Tibial nerve (tissue), 4 donors: ENCODE data around the gene THAP12. TPM values are rescaled to one million over a fixed set of nuclear protein-coding genes. Genes with fewer than 3 reads are reported as not detected.

ENCODE experiments used
- DNase-seq, 2 donors: peaks; one replicate each; pipeline ENCODE4 v3.0.0-alpha.2; 2019; ENCODE audit warnings: low spot score in 2 of 2
- H3K27ac ChIP-seq, 4 donors: fragments of 200-600 bp; sonication (generic) in 3 of 4; one replicate each; pipeline ENCODE4 v1.5.1; 2017 to 2019; ENCODE audit warnings: mild to moderate bottlenecking in 1 of 4
- H3K27me3 ChIP-seq, 2 donors: fragments of 200-600 bp; sonication (generic) in 1 of 2; one replicate each; pipeline versions ENCODE4 v1.5.1 to v1.6.0; 2017 to 2019
- H3K36me3 ChIP-seq, 3 donors: fragments of 200-600 bp; sonication (generic); one replicate each; pipeline ENCODE4 v1.5.1; 2018 to 2019
- H3K4me1 ChIP-seq, 4 donors: fragments of 200-600 bp; sonication (generic) in 3 of 4; one replicate each; pipeline ENCODE4 v1.5.1; 2017 to 2019
- H3K4me3 ChIP-seq, 4 donors: fragments of 200-600 bp; sonication (generic) in 3 of 4; one replicate each; pipeline ENCODE4 v1.5.1; 2017 to 2019; ENCODE audit warnings: mild to moderate bottlenecking in 1 of 4, moderate library complexity in 1 of 4
- H3K9me3 ChIP-seq, 4 donors: fragments of 200-600 bp; sonication (generic) in 3 of 4; one replicate each; pipeline ENCODE4 v1.5.1; 2017 to 2019
- EP300 ChIP-seq, 2 donors: sonication (generic); formaldehyde crosslinking; IDR thresholded peaks; one replicate each; pipeline ENCODE4 v1.6.1; 2017; ENCODE audit warnings: antibody characterized with exemption in 2 of 2, mild to moderate bottlenecking in 1 of 2
- POLR2A ChIP-seq, 2 donors: fragments of 450-650 bp; IDR thresholded peaks; one replicate each; pipeline ENCODE4 v1.6.1; 2017; ENCODE audit warnings: antibody characterized with exemption in 2 of 2, mild to moderate bottlenecking in 2 of 2, moderate library complexity in 2 of 2
- WGBS, 2 donors: methylation state at CpG; one replicate each; pipeline ENCODE4 v1.1.5; 2018; 5-methylcytosine and 5-hydroxymethylcytosine counted together
- total RNA-seq, 4 donors: library from RNA; depleted of rRNA; stranded (reverse); fragments of >200 nt; gene quantifications; one replicate each; pipeline ENCODE4 v1.1.0, GENCODE V29; 2016
- TF ChIP-seq, protein P1 (sequence below), 5 experiments: fragments of 200-600 bp in 3 of 5; fragments of 450-650 bp in 2 of 5; sonication (generic) in 3 of 5; IDR thresholded peaks; one replicate each; pipeline ENCODE4 v1.5.1; 2016 to 2019; ENCODE audit warnings: antibody characterized with exemption in 5 of 5, mild to moderate bottlenecking in 3 of 5, moderate library complexity in 2 of 5

Gene THAP12
- total RNA-seq, 4 donors from 2014 or later, result 30.4 to 42.6 (median 35.7) TPM

GRCh38 chr11:76391021-76391420 is 10.1 kb upstream of the THAP12 start:
- Histone ChIP-seq H3K36me3 (no peaks in the 10 kb centered on the region), H3K4me1 (no peaks in the 10 kb centered on the region), H3K27ac (no peak overlapping the region), H3K27me3 (no peaks in the 10 kb centered on the region), H3K4me3 (no peak overlapping the region), H3K9me3 (no peaks in the 10 kb centered on the region)
- 72 to 77% methylated on average over 6 of the region's 6 CpGs for WGBS, 2 donors
- DNase-seq, result no peak
- TF ChIP-seq, protein P1, sequence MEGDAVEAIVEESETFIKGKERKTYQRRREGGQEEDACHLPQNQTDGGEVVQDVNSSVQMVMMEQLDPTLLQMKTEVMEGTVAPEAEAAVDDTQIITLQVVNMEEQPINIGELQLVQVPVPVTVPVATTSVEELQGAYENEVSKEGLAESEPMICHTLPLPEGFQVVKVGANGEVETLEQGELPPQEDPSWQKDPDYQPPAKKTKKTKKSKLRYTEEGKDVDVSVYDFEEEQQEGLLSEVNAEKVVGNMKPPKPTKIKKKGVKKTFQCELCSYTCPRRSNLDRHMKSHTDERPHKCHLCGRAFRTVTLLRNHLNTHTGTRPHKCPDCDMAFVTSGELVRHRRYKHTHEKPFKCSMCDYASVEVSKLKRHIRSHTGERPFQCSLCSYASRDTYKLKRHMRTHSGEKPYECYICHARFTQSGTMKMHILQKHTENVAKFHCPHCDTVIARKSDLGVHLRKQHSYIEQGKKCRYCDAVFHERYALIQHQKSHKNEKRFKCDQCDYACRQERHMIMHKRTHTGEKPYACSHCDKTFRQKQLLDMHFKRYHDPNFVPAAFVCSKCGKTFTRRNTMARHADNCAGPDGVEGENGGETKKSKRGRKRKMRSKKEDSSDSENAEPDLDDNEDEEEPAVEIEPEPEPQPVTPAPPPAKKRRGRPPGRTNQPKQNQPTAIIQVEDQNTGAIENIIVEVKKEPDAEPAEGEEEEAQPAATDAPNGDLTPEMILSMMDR (IDR thresholded peaks at IDR 0.05), result no peak
- TF ChIP-seq EP300 (IDR thresholded peaks at IDR 0.05), result no peak

DNA sequence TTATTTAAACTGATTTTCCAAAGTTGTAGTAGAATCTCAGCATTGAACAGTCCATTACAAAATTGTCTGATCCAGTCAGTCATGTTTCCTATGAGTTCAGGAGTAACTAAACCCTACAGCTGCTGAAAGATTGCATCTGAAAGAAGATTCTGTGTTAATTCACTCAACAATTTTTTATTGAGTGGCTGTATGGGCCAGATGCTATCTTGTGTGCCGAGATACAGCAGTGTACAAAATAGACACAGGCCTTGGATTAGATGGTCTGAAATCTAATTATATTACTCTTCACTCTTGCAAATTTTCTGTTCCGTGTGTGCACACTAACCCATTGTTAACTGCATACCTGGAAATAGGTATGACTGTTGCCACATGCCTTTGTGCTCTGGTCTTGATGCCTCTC is 7.5 kb upstream of the THAP12 start:
- no peaks in the 10 kb centered on the region for H3K9me3 ChIP-seq
- H3K27ac ChIP-seq, result no peak overlapping the region
- peaks cover 0 to 4% (median 0%) of the 10 kb centered on the region in 4 donors for H3K4me1 ChIP-seq
- TF ChIP-seq, protein P1 (IDR thresholded peaks at IDR 0.05), result no peak
- TF ChIP-seq EP300 (IDR thresholded peaks at IDR 0.05) (no peak), POLR2A (IDR thresholded peaks at IDR 0.05) (no peak)
- WGBS, 2 donors, result 93 to 96% methylated on average over 2 of the region's 2 CpGs
- H3K27me3 ChIP-seq, result no peaks in the 10 kb centered on the region
- peaks cover 0 to 9% (median 0%) of the 10 kb centered on the region in 3 donors for H3K36me3 ChIP-seq
- no peak overlapping the region for H3K4me3 ChIP-seq
- no peak for DNase-seq

GRCh38 chr11:76385903-76386302 is 5.0 kb upstream of the THAP12 start:
- Histone ChIP-seq H3K9me3 (no peaks in the 10 kb centered on the region), H3K4me1 (peaks cover 0 to 23% (median 14%) of the 10 kb centered on the region in 4 donors), H3K27me3 (no peaks in the 10 kb centered on the region), H3K36me3 (peaks cover 0 to 9% (median 0%) of the 10 kb centered on the region in 3 donors), H3K27ac (no peak overlapping the region), H3K4me3 (no peak overlapping the region)
- DNase-seq, result no peak
- no peak for TF ChIP-seq EP300 (IDR thresholded peaks at IDR 0.05)
- TF ChIP-seq POLR2A (IDR thresholded peaks at IDR 0.05), result no peak
- TF ChIP-seq, protein P1 (IDR thresholded peaks at IDR 0.05), result no peak
- WGBS, 2 donors, result 69 to 80% methylated on average over 5 of the region's 5 CpGs

- H3K4me1 ChIP-seq, result peaks cover 0 to 49% (median 19%) of the 10 kb centered on the region in 4 donors
- no peak for TF ChIP-seq POLR2A (IDR thresholded peaks at IDR 0.05)
- TF ChIP-seq, protein P1 (IDR thresholded peaks at IDR 0.05), result no peak
- no peak for TF ChIP-seq EP300 (IDR thresholded peaks at IDR 0.05)
- peaks cover 0 to 9% (median 0%) of the 10 kb centered on the region in 3 donors for H3K36me3 ChIP-seq
- H3K27ac ChIP-seq, result no peak overlapping the region
- no peak for DNase-seq
- WGBS, 2 donors, result 74 to 81% methylated on average over 6 of the region's 6 CpGs
- no peaks in the 10 kb centered on the region for H3K9me3 ChIP-seq
- peak overlapping the region in 1 of 4 donors; percentile 81 for H3K4me3 ChIP-seq
- H3K27me3 ChIP-seq, result no peaks in the 10 kb centered on the region
Observed at GRCh38 chr11:76382209-76382608, 1.3 kb upstream of the THAP12 start.

DNA sequence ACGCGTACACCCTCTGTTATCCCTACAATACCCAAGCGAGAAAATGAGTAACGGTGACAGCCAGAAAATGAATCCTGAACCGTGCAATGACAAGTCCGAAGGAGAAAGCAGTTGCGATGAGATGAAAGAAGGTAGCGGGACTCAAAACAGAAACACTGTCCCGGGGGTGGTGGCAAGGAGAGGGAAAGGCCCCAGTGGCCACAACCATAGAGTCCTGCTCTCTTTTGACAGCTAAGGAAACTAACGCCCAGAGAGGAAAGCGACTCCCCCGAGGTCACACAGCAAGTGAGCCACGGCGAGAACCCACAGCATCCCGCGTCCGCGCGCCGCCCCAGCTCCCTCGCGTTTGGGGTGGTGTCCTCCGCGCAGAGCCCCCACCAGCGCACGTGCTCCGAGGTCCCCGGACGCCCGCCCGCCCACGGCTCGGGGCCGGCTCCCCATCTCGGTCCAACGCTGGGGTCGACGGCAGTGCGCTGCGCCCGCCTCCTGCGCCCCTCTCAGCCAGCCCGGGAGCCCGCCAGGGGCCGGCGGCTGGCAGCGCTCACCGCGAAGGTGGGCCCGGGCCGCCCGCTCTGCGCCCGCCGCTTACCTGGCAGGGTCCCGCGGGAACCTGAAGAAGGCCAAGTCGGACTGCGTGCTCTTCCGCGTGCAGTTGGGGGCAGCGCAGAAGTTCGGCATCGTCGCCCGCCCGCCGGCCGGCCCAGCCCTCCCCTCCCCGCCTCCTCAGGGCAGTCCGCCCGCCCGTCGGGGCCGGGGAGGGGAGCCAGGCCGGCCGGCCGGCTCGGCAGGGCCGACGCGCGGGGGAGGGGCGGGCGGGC is 564 bp downstream of the THAP12 start:
- TF ChIP-seq EP300 (IDR thresholded peaks at IDR 0.05) (no peak), POLR2A (IDR thresholded peaks at IDR 0.05) (no peak)
- TF ChIP-seq, protein P1 (IDR thresholded peaks at IDR 0.05), result no peak
- Histone ChIP-seq H3K27me3 (no peaks in the 10 kb centered on the region), H3K4me1 (peaks cover 0 to 64% (median 19%) of the 10 kb centered on the region in 4 donors), H3K4me3 (peak overlapping the region; percentile 71 to 81 (median 78)), H3K36me3 (peaks cover 0 to 9% (median 0%) of the 10 kb centered on the region in 3 donors), H3K9me3 (no peaks in the 10 kb centered on the region), H3K27ac (peak overlapping the region; percentile 63 to 89 (median 84))
- no peak for DNase-seq
- 0 to 1% methylated on average over 37 to 50 of the region's 85 CpGs for WGBS, 2 donors
